PC-3 (cell line): ENCODE measurements around the gene KLF11. TPM values are rescaled to one million over a fixed set of nuclear protein-coding genes. Genes with fewer than 3 reads are reported as not detected.

ENCODE experiments used
- ATAC-seq: fragments of 200-7000 bp; cut with Tn5 transposase; 2 replicates; pipeline ENCODE4 v1.9.1; 2020; ENCODE audit warnings: mild to moderate bottlenecking, moderate library complexity
- BruUV-seq: library from RNA; stranded (reverse); fragments of 400-500 nt; replicated peaks from 2 replicates; lab custom pipeline; 2021; lab: Mats Ljungman, UMichigan
- CTCF ChIA-PET: fragments of 300-600 bp; sonication (Branson Sonifier 250); formaldehyde crosslinking; loops from one replicate; lab custom pipeline; 2022; ENCODE audit warnings: antibody characterized with exemption; lab: Charles Lee
- POLR2A ChIA-PET: fragments of 300-600 bp; sonication (Branson Sonifier 250); formaldehyde crosslinking; loops from one replicate; lab custom pipeline; 2022; ENCODE audit warnings: antibody characterized with exemption; ENCODE audit not compliant: unreplicated experiment; lab: Charles Lee
- DNase-seq: peaks from one replicate; pipeline ENCODE4 v3.0.0-alpha.2; 2015
- H2AFZ ChIP-seq: fragments of 300-600 bp; sonication (generic); 2 replicates; pipeline ENCODE4 v1.6.0; 2016; ENCODE audit warnings: antibody characterized with exemption, low read length
- H3F3A ChIP-seq: fragments of 300-600 bp; sonication (generic); one replicate; pipeline ENCODE4 v1.6.0; 2017; ENCODE audit warnings: antibody characterized with exemption, low read length, control low read depth, mild to moderate bottlenecking; ENCODE audit not compliant: unreplicated experiment
- H3K27ac ChIP-seq: fragments of 300-600 bp; sonication (generic); 2 replicates; pipeline ENCODE4 v1.5.1; 2016; ENCODE audit warnings: mild to moderate bottlenecking, low read length
- H3K27me3 ChIP-seq: fragments of 300-600 bp; sonication (generic); 2 replicates; pipeline ENCODE4 v1.6.1; 2016; ENCODE audit warnings: low read length, mixed read lengths
- H3K36me3 ChIP-seq: fragments of 300-600 bp; sonication (generic); 2 replicates; pipeline ENCODE4 v1.6.1; 2016; ENCODE audit warnings: low read depth, mixed run types, low read length, mixed read lengths
- H3K4me1 ChIP-seq: fragments of 300-600 bp; sonication (generic); 2 replicates; pipeline ENCODE4 v1.5.1; 2016; ENCODE audit warnings: low read length; ENCODE audit not compliant: insufficient read depth
- H3K4me2 ChIP-seq: fragments of 300-600 bp; sonication (generic); 2 replicates; pipeline ENCODE4 v1.6.0; 2016; ENCODE audit warnings: low read length
- H3K4me3 ChIP-seq: fragments of 300-600 bp; sonication (generic); 2 replicates; pipeline ENCODE4 v1.5.1; 2016; ENCODE audit warnings: mild to moderate bottlenecking, low read length, mixed read lengths
- H3K79me2 ChIP-seq: fragments of 300-600 bp; sonication (generic); 2 replicates; pipeline ENCODE4 v1.6.1; 2017; ENCODE audit warnings: low read length, mixed read lengths
- H3K9ac ChIP-seq: fragments of 300-600 bp; sonication (generic); 2 replicates; pipeline ENCODE4 v1.6.0; 2016; ENCODE audit warnings: mild to moderate bottlenecking, low read length
- H3K9me2 ChIP-seq: fragments of 300-600 bp; sonication (generic); replicated peaks from 2 replicates; pipeline ENCODE4 v1.6.1; 2016; ENCODE audit warnings: mixed run types, low read length, mixed read lengths
- H3K9me3 ChIP-seq: fragments of 300-600 bp; sonication (generic); 2 replicates; pipeline ENCODE4 v1.6.1; 2016; ENCODE audit warnings: low read length, mixed read lengths
- H4K20me1 ChIP-seq: fragments of 300-600 bp; sonication (generic); 2 replicates; pipeline ENCODE4 v1.6.1; 2016; ENCODE audit warnings: low read length, mixed read lengths
- EZH2 ChIP-seq: fragments of 300-600 bp; sonication (generic); IDR thresholded peaks from one replicate; pipeline ENCODE4 v1.6.1; 2017; ENCODE audit warnings: antibody characterized with exemption, mild to moderate bottlenecking, low read length; ENCODE audit not compliant: unreplicated experiment
- EZH2phosphoT487 ChIP-seq: fragments of 300-600 bp; sonication (generic); IDR thresholded peaks from 2 replicates; pipeline ENCODE4 v1.6.1; 2018; ENCODE audit warnings: mild to moderate bottlenecking, antibody characterized with exemption, low read length, borderline replicate concordance
- intact Hi-C: fragments of 100-400 bp; cut with micrococcal nuclease; formaldehyde crosslinking; loops from 2 replicates; pipeline ENCODE4 v1.9.0; 2023
- total RNA-seq: library from RNA; depleted of rRNA; stranded (reverse); fragments of >200 nt; gene quantifications from 2 replicates; pipeline ENCODE4 v1.2.3, GENCODE V29; 2014
- TF ChIP-seq, protein P1 (sequence below): fragments of 300-600 bp; sonication (generic); conservative IDR thresholded peaks from 2 replicates; pipeline ENCODE4 v1.5.1; 2017; ENCODE audit warnings: antibody characterized with exemption, low read depth, mild to moderate bottlenecking, low read length

Gene KLF11
- total RNA-seq, 1 experiment from 2014 or later, result 13.4 TPM

- no peaks in the 10 kb centered on the region for H3K79me2 ChIP-seq
- H3K4me2 ChIP-seq, result no peak overlapping the region
- peaks cover 1% of the 10 kb centered on the region for H3K36me3 ChIP-seq
- H3K9me3 ChIP-seq, result no peaks in the 10 kb centered on the region
- no peaks in the 10 kb centered on the region for H3F3A ChIP-seq
- no peak overlapping the region for H3K4me3 ChIP-seq
- H2AFZ ChIP-seq, result no peak overlapping the region
- no peaks in the 10 kb centered on the region for H3K4me1 ChIP-seq
- POLR2A ChIA-PET, result no interaction called here
- DNase-seq (no peak), ATAC-seq (0 out of 2 replicates have a peak, but pooled peaks have one; percentile 27)
- no peaks in the 10 kb centered on the region for H3K27me3 ChIP-seq
- CTCF ChIA-PET, result interaction anchor here (0.6 to 1.1 kb wide), 2 partner anchors 38 to 288 kb away, joined by 3 read pairs; no protein-coding TSS in a partner anchor
- intact Hi-C loops, result no loop called here
- H4K20me1 ChIP-seq, result no peaks in the 10 kb centered on the region
- no TSS peak for BruUV-seq
- TF ChIP-seq EZH2phosphoT487, result no peak
- TF ChIP-seq, protein P1, sequence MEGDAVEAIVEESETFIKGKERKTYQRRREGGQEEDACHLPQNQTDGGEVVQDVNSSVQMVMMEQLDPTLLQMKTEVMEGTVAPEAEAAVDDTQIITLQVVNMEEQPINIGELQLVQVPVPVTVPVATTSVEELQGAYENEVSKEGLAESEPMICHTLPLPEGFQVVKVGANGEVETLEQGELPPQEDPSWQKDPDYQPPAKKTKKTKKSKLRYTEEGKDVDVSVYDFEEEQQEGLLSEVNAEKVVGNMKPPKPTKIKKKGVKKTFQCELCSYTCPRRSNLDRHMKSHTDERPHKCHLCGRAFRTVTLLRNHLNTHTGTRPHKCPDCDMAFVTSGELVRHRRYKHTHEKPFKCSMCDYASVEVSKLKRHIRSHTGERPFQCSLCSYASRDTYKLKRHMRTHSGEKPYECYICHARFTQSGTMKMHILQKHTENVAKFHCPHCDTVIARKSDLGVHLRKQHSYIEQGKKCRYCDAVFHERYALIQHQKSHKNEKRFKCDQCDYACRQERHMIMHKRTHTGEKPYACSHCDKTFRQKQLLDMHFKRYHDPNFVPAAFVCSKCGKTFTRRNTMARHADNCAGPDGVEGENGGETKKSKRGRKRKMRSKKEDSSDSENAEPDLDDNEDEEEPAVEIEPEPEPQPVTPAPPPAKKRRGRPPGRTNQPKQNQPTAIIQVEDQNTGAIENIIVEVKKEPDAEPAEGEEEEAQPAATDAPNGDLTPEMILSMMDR, result 0 out of 2 replicates have a peak, but pooled peaks have one; percentile 15
- no peaks in the 10 kb centered on the region for H3K9me2 ChIP-seq
- H3K9ac ChIP-seq, result no peak overlapping the region
- H3K27ac ChIP-seq, result no peak overlapping the region
Measured at GRCh38 chr2:10058251-10059015, 15.1 kb downstream of the KLF11 start.

DNA sequence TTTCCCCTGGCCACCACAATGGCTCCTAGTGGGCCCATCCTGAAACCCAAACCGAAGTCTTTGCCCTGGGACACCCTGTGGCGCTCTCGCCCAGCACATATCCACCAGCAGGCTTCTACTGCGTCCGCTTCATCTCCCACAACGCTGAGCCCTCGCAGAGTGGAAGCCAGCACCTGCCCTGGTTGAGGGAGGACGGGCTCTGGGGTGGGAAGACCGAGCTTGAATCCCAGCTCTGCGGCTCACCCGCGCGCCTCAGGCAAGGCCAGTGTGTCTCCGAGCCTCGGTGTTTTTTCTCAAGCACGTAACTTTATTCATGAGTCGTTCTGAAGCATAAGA, 15.6 kb downstream of the KLF11 start:
- Histone ChIP-seq H3K4me3 (no peak overlapping the region), H3K9me2 (no peaks in the 10 kb centered on the region), H3K27me3 (no peaks in the 10 kb centered on the region), H3K79me2 (no peaks in the 10 kb centered on the region), H3K4me2 (no peak overlapping the region), H4K20me1 (no peaks in the 10 kb centered on the region), H2AFZ (no peak overlapping the region), H3K4me1 (no peaks in the 10 kb centered on the region), H3K36me3 (no peaks in the 10 kb centered on the region), H3K9me3 (no peaks in the 10 kb centered on the region), H3F3A (no peaks in the 10 kb centered on the region), H3K9ac (no peak overlapping the region), H3K27ac (no peak overlapping the region)
- DNase-seq (no peak), ATAC-seq (0 out of 2 replicates have a peak, but pooled peaks have one; percentile 13)
- no TSS peak for BruUV-seq
- no peak for TF ChIP-seq EZH2phosphoT487
- TF ChIP-seq EZH2, result no peak
- TF ChIP-seq, protein P1, result no peak
- intact Hi-C loops, result no loop called here
- ChIA-PET POLR2A (no interaction called here), CTCF (no interaction called here)
